ENCODE data around the gene GALNT6. TPM values are rescaled to one million over a fixed set of nuclear protein-coding genes. Genes with fewer than 3 reads are reported as not detected.

Gene GALNT6
- total RNA-seq, 1 experiment from 2014 or later: 190 TPM

DNA sequence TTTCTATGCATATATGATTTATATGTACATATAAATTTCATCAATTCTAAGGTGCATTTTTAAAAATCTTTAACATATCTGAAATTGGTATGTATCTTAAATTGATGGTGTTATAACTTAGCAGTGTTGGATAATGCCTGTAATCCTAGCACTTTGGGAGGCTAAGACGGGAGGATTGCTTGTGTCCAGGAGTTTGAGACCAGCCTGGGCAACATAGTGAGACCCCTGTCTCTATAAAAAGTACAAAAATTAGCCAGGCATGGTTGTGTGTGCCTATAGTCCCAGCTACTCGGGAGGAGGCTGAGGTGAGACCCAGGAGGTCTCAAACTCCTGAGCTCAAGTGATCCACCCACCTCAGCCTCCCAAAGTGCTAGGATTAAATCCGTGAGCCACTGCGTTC is 6.5 kb upstream of the GALNT6 start:
- no peaks in the 10 kb centered on the region for H3K9me3 ChIP-seq
- H3K4me1 ChIP-seq: peaks cover 88% of the 10 kb centered on the region
- no peak for DNase-seq
- peak overlapping the region; percentile 90 for H3K27ac Mint-ChIP-seq (ENCODE audit: unreplicated experiment)
- CTCF ChIA-PET: interaction anchor here (2.1 kb wide), 1 partner anchor 23 kb away, joined by 15 read pairs; no protein-coding TSS in a partner anchor
- H3K4me1 Mint-ChIP-seq (ENCODE audit: low read depth, unreplicated experiment): peaks cover 78% of the 10 kb centered on the region
- no peaks in the 10 kb centered on the region for H3K36me3 ChIP-seq (ENCODE audit: control insufficient read depth, insufficient read depth, low read length)
- H3K4me3 Mint-ChIP-seq (ENCODE audit: unreplicated experiment): peak overlapping the region; percentile 17
- intact Hi-C loops (cut with micrococcal nuclease; ENCODE audit: unreplicated experiment): no loop called here
- no peak overlapping the region for H3K4me3 ChIP-seq (ENCODE audit: low read depth, low read length)
- no peaks in the 10 kb centered on the region for H3K9me3 Mint-ChIP-seq (ENCODE audit: unreplicated experiment)
- TF ChIP-seq, protein P1, sequence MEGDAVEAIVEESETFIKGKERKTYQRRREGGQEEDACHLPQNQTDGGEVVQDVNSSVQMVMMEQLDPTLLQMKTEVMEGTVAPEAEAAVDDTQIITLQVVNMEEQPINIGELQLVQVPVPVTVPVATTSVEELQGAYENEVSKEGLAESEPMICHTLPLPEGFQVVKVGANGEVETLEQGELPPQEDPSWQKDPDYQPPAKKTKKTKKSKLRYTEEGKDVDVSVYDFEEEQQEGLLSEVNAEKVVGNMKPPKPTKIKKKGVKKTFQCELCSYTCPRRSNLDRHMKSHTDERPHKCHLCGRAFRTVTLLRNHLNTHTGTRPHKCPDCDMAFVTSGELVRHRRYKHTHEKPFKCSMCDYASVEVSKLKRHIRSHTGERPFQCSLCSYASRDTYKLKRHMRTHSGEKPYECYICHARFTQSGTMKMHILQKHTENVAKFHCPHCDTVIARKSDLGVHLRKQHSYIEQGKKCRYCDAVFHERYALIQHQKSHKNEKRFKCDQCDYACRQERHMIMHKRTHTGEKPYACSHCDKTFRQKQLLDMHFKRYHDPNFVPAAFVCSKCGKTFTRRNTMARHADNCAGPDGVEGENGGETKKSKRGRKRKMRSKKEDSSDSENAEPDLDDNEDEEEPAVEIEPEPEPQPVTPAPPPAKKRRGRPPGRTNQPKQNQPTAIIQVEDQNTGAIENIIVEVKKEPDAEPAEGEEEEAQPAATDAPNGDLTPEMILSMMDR (IDR thresholded peaks at IDR 0.05; ENCODE audit: insufficient read depth in 1 of 2, low read depth in 1 of 2, low read length in 1 of 2, severe bottlenecking in 1 of 2, unreplicated experiment in 1 of 2): no peak
- no peaks in the 10 kb centered on the region for H3K27me3 Mint-ChIP-seq (ENCODE audit: insufficient read depth, unreplicated experiment)
- no TSS peak for BruUV-seq (replicated peaks)
- H3K36me3 Mint-ChIP-seq (ENCODE audit: insufficient read depth, unreplicated experiment): peaks cover 48% of the 10 kb centered on the region
- H3K27me3 ChIP-seq (replicated peaks; ENCODE audit: control insufficient read depth, insufficient read depth, low read length): no peaks in the 10 kb centered on the region
- POLR2A ChIA-PET: no interaction called here

DNA sequence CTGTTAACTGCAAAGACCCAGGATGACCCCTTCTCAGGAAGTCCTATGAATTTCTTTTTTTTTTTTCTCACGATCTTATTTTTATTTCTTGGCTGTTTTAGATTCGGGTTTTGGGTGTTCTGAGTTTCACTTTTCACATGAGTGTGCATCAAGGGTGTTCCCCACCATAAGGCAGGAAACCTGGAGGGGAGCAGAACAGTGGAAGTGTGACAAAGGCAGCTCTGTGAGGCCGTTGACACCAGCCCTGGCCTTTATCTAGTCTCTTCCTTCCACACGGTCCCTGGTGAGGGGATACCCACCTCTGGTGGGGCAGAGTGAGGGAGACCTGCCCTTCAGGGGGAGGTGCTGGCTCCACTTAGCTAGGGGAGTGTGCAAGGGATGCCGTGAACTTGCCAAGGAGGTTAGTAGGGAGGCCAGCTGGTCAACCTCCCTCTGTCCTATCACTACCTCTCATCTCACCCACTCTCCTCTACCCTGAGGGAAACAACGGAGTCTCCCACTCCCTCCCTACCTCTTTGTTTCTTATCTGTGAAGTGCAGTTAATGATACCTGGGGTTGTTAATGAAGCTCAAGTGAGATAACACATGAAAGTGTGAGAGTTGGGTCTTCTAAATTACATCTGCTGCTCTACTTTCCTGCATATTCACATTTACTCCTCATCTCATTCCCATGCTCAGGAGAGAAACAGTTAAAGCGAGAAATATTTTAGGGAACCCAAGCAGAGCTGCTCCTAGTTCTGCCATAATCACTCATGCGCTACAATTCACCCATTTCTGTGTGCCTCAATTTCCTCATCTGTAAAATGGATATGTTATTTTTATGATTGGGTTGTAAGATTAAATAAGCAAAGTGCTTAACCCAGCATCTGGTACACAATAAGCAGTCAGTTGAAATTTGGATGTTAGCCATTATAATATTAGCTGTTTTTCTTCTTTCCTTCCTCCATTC is 4.4 kb upstream of the GALNT6 start:
- Histone ChIP-seq H3K27me3 (replicated peaks; ENCODE audit: control insufficient read depth, insufficient read depth, low read length) (no peaks in the 10 kb centered on the region), H3K9me3 (no peaks in the 10 kb centered on the region), H3K4me1 (peaks cover 68% of the 10 kb centered on the region), H3K4me3 (ENCODE audit: low read depth, low read length) (no peak overlapping the region), H3K36me3 (ENCODE audit: control insufficient read depth, insufficient read depth, low read length) (no peaks in the 10 kb centered on the region)
- H3K36me3 Mint-ChIP-seq (ENCODE audit: insufficient read depth, unreplicated experiment): peaks cover 56% of the 10 kb centered on the region
- no peaks in the 10 kb centered on the region for H3K27me3 Mint-ChIP-seq (ENCODE audit: insufficient read depth, unreplicated experiment)
- no TSS peak for BruUV-seq (replicated peaks)
- H3K9me3 Mint-ChIP-seq (ENCODE audit: unreplicated experiment): no peaks in the 10 kb centered on the region
- CTCF ChIA-PET: interaction anchor here (0.5 to 1.1 kb wide), 4 partner anchors 26 to 737 kb away, joined by 3 to 4 read pairs (median 3); no protein-coding TSS in a partner anchor
- H3K4me1 Mint-ChIP-seq (ENCODE audit: low read depth, unreplicated experiment): peaks cover 62% of the 10 kb centered on the region
- peak overlapping the region; percentile 99 for H3K27ac Mint-ChIP-seq (ENCODE audit: unreplicated experiment)
- peak overlapping the region; percentile 29 for H3K4me3 Mint-ChIP-seq (ENCODE audit: unreplicated experiment)
- TF ChIP-seq, protein P1 (IDR thresholded peaks at IDR 0.05; ENCODE audit: insufficient read depth in 1 of 2, low read depth in 1 of 2, low read length in 1 of 2, severe bottlenecking in 1 of 2, unreplicated experiment in 1 of 2): no peak
- peak; percentile 37 to 69 for DNase-seq
- intact Hi-C loops (cut with micrococcal nuclease; ENCODE audit: unreplicated experiment): no loop called here
- POLR2A ChIA-PET: no interaction called here

DNA sequence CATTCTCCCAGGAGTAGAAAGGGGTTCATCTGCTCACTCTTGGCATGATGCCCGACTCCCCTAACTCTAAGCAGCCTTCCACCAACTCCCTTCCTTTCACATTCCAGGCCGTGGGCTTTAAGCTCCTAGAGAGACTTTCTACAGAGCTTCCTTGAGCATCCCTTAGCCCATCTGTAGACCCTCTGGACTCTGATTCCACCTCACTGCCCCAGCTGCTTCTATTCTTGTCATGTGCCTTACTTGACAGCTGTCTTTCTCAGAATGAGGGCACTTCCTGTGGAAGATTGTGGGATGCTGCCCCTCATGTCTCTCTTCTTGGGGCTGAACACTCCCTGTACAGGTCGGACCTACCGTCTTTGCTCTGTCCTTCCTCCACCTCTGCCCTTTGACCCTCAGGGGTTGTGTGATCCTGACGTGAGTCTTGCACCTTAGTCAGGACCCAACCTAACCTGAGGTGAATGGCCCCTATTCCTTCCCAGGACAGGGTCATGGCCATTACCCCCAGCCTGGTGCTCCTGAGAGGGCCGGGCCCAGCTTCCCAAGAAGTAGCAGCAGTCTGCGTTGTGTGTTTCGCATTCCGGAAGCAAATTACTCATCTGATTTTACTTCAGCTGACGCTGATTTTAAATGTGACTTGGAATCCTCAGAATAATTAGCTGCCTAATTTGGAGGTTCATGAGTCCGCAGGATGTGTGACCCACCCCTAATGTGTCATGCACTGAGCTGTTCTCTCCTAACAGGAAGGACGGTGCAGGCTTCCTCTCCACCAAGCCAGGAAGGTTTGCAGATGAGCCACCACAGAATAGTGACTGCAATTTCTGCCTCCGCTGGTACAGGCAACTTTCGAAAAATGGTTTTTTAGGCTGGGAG is 2.7 kb upstream of the GALNT6 start:
- H3K27ac Mint-ChIP-seq (ENCODE audit: unreplicated experiment): peak overlapping the region; percentile 99
- POLR2A ChIA-PET: interaction anchor here (0.5 kb wide), 1 partner anchor 455 kb away, joined by 3 read pairs; no protein-coding TSS in a partner anchor
- peaks cover 50% of the 10 kb centered on the region for H3K4me1 Mint-ChIP-seq (ENCODE audit: low read depth, unreplicated experiment)
- Histone ChIP-seq H3K9me3 (no peaks in the 10 kb centered on the region), H3K36me3 (ENCODE audit: control insufficient read depth, insufficient read depth, low read length) (no peaks in the 10 kb centered on the region), H3K4me1 (peaks cover 65% of the 10 kb centered on the region), H3K4me3 (ENCODE audit: low read depth, low read length) (no peak overlapping the region; the same call in 1 of the 2 replicates), H3K27me3 (replicated peaks; ENCODE audit: control insufficient read depth, insufficient read depth, low read length) (no peaks in the 10 kb centered on the region)
- H3K9me3 Mint-ChIP-seq (ENCODE audit: unreplicated experiment): no peaks in the 10 kb centered on the region
- no peaks in the 10 kb centered on the region for H3K27me3 Mint-ChIP-seq (ENCODE audit: insufficient read depth, unreplicated experiment)
- H3K36me3 Mint-ChIP-seq (ENCODE audit: insufficient read depth, unreplicated experiment): peaks cover 45% of the 10 kb centered on the region
- peak overlapping the region; percentile 83 for H3K4me3 Mint-ChIP-seq (ENCODE audit: unreplicated experiment)
- intact Hi-C loops (cut with micrococcal nuclease; ENCODE audit: unreplicated experiment): no loop called here
- CTCF ChIA-PET: interaction anchor here (0.6 kb wide), 1 partner anchor 118 kb away, joined by 4 read pairs; no protein-coding TSS in a partner anchor
- no peak for DNase-seq
- BruUV-seq (replicated peaks): no TSS peak
- TF ChIP-seq, protein P1 (IDR thresholded peaks at IDR 0.05; ENCODE audit: insufficient read depth in 1 of 2, low read depth in 1 of 2, low read length in 1 of 2, severe bottlenecking in 1 of 2, unreplicated experiment in 1 of 2): no peak
